Spleen (tissue), 7 donors: ENCODE results near the gene TEX53.

ENCODE experiments used
- CTCF ChIP-seq, 11 experiments: fragments of 200-600 bp in 7 of 11; fragments of 450-650 bp in 4 of 11; sonication (generic) in 4 of 11; IDR thresholded peaks in 8 of 11; conservative IDR thresholded peaks in 3 of 11; 1 replicate in 7 of 11; 2 replicates in 4 of 11; pipeline versions ENCODE4 v1.4.0 to v1.8.0; 2016 to 2021; ENCODE audit warnings: antibody characterized with exemption in 11 of 11, inconsistent platforms in 4 of 11, mild to moderate bottlenecking in 1 of 11
- POLR2AphosphoS5 ChIP-seq, 3 donors: sonication (generic); formaldehyde crosslinking; IDR thresholded peaks; one replicate each; pipeline ENCODE4 v1.5.1; 2017; ENCODE audit warnings: antibody characterized with exemption in 3 of 3
- donor health status: DM: no; HTN: no; CAD: no; lungs with moderate emphysema.
- donor health status: DM: no; HTN: no; CAD: no.
- donor health status: DM: no; HTN: no; CAD: no.

GRCh38 chr9:114657705-114658104 lies at the start of gene TEX53:
- TF ChIP-seq POLR2AphosphoS5 (IDR thresholded peaks at IDR 0.05) (no peak), CTCF (IDR thresholded peaks at IDR 0.05 in 8 of 11, conservative IDR thresholded peaks at IDR 0.05 in 3 of 11) (no peak)
